Measurements from ENCODE around the gene PAF1. TPM values are rescaled to one million over a fixed set of nuclear protein-coding genes. Genes with fewer than 3 reads are reported as not detected.

Gene PAF1
- total and polyA plus RNA-seq, 2 of the 13 experiments (the other 11 are each of a cell fraction or from before 2014, with no cell fraction given) = 30.2 to 31.1 TPM

- peak; percentile 25; the same call in 1 of the 2 replicates for TF ChIP-seq NR1H2 (CRISPR knock-in tag; IDR thresholded peaks at IDR 0.05; ENCODE audit: borderline replicate concordance, low read depth)
- TF ChIP-seq ZNF136 (CRISPR knock-in tag; IDR thresholded peaks at IDR 0.05; ENCODE audit: low read depth) = no peak
- TF ChIP-seq FOXA3 (CRISPR knock-in tag; IDR thresholded peaks at IDR 0.05) = peak; percentile 38
- no peak for TF ChIP-seq ATM (IDR thresholded peaks at IDR 0.05; ENCODE audit: borderline replicate concordance)
- TF ChIP-seq ZNF780A (CRISPR knock-in tag; IDR thresholded peaks at IDR 0.05) = no peak
- no peak; the same call in 1 of the 2 replicates for TF ChIP-seq SMAD1 (CRISPR knock-in tag; IDR thresholded peaks at IDR 0.05; ENCODE audit: borderline replicate concordance, low read depth)
- TF ChIP-seq CC2D1A (CRISPR knock-in tag; IDR thresholded peaks at IDR 0.05) = no peak
- TF ChIP-seq, protein P1, sequence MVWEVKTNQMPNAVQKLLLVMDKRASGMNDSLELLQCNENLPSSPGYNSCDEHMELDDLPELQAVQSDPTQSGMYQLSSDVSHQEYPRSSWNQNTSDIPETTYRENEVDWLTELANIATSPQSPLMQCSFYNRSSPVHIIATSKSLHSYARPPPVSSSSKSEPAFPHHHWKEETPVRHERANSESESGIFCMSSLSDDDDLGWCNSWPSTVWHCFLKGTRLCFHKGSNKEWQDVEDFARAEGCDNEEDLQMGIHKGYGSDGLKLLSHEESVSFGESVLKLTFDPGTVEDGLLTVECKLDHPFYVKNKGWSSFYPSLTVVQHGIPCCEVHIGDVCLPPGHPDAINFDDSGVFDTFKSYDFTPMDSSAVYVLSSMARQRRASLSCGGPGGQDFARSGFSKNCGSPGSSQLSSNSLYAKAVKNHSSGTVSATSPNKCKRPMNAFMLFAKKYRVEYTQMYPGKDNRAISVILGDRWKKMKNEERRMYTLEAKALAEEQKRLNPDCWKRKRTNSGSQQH (CRISPR knock-in tag; IDR thresholded peaks at IDR 0.05; ENCODE audit: low read depth) = no peak; the same call in 1 of the 2 replicates
- TF ChIP-seq EEA1 (CRISPR knock-in tag; IDR thresholded peaks at IDR 0.05; ENCODE audit: borderline replicate concordance) = no peak
- TF ChIP-seq AFF4 (CRISPR knock-in tag; IDR thresholded peaks at IDR 0.05) = no peak
- no peak for TF ChIP-seq ZMYM2 (CRISPR knock-in tag; IDR thresholded peaks at IDR 0.05)
- TF ChIP-seq PAWR (CRISPR knock-in tag; IDR thresholded peaks at IDR 0.05; ENCODE audit: borderline replicate concordance) = no peak
- 0 out of 2 replicates have a peak, but pooled peaks have one; percentile 41 for TF ChIP-seq POGZ (CRISPR knock-in tag; IDR thresholded peaks at IDR 0.05)
- TF ChIP-seq FOXP1 (IDR thresholded peaks at IDR 0.05) = no peak
- TF ChIP-seq FOXP1 (CRISPR knock-in tag; IDR thresholded peaks at IDR 0.05) = no peak
- TF ChIP-seq, protein P2, sequence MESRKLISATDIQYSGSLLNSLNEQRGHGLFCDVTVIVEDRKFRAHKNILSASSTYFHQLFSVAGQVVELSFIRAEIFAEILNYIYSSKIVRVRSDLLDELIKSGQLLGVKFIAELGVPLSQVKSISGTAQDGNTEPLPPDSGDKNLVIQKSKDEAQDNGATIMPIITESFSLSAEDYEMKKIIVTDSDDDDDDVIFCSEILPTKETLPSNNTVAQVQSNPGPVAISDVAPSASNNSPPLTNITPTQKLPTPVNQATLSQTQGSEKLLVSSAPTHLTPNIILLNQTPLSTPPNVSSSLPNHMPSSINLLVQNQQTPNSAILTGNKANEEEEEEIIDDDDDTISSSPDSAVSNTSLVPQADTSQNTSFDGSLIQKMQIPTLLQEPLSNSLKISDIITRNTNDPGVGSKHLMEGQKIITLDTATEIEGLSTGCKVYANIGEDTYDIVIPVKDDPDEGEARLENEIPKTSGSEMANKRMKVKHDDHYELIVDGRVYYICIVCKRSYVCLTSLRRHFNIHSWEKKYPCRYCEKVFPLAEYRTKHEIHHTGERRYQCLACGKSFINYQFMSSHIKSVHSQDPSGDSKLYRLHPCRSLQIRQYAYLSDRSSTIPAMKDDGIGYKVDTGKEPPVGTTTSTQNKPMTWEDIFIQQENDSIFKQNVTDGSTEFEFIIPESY (CRISPR knock-in tag; IDR thresholded peaks at IDR 0.05) = no peak
- TF ChIP-seq CEBPG (CRISPR knock-in tag; IDR thresholded peaks at IDR 0.05) = peak; percentile 74
- no peak for TF ChIP-seq ZNF121 (CRISPR knock-in tag; IDR thresholded peaks at IDR 0.05)
- no peak for TF ChIP-seq NFE2 (CRISPR knock-in tag; IDR thresholded peaks at IDR 0.05)
- TF ChIP-seq ZNF879 (CRISPR knock-in tag; IDR thresholded peaks at IDR 0.05) = no peak
- no peak for TF ChIP-seq CERS6 (CRISPR knock-in tag; IDR thresholded peaks at IDR 0.05)
- TF ChIP-seq ZNF326 (CRISPR knock-in tag; IDR thresholded peaks at IDR 0.05; ENCODE audit: borderline replicate concordance) = no peak
Measured at GRCh38 chr19:39390751-39391437, at the start of gene PAF1, which contains the start of gene MED29 (continued).

All from HepG2 (cell line).